Measurements from ENCODE around the gene DHCR7. TPM values are rescaled to one million over a fixed set of nuclear protein-coding genes. Genes with fewer than 3 reads are reported as not detected.

Gene DHCR7
- total RNA-seq, 6 experiments from 2014 or later, result 44.6 to 55.9 (median 48.9) TPM

DNA sequence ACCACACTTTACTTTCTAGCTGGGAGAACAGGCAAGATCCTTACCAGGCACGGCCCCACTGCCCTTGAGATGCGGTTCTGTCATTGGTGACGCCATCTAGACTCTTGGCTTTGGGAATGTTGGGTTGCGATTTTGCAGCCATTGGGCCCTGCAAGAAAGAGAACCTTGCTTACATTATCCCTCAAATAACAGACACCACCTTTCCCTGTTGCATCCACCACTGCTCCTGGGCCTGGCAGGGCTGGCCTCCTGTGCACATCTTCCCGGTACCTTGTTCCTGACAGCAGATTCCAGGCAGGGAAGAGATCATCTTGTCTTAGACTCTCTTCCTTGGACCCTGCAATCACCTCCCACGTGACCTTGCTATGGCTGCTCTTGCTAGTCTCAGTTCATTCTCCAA, 3.4 kb downstream of the DHCR7 start:
- Mint-ChIP-seq H3K27ac (no peak overlapping the region), H3K27me3 (ENCODE audit: insufficient read depth) (0 out of 2 replicates have a peak, but pooled peaks cover 2% of the 10 kb centered on the region), H3K4me1 (ENCODE audit: low read depth) (peaks cover 20% of the 10 kb centered on the region), H3K9me3 (peaks cover 4% of the 10 kb centered on the region), H3K4me3 (no peak overlapping the region), H3K36me3 (ENCODE audit: low read depth) (peaks cover 24% of the 10 kb centered on the region)
- TF ChIP-seq, protein P1, sequence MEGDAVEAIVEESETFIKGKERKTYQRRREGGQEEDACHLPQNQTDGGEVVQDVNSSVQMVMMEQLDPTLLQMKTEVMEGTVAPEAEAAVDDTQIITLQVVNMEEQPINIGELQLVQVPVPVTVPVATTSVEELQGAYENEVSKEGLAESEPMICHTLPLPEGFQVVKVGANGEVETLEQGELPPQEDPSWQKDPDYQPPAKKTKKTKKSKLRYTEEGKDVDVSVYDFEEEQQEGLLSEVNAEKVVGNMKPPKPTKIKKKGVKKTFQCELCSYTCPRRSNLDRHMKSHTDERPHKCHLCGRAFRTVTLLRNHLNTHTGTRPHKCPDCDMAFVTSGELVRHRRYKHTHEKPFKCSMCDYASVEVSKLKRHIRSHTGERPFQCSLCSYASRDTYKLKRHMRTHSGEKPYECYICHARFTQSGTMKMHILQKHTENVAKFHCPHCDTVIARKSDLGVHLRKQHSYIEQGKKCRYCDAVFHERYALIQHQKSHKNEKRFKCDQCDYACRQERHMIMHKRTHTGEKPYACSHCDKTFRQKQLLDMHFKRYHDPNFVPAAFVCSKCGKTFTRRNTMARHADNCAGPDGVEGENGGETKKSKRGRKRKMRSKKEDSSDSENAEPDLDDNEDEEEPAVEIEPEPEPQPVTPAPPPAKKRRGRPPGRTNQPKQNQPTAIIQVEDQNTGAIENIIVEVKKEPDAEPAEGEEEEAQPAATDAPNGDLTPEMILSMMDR (IDR thresholded peaks at IDR 0.05), result no peak
- DNase-seq, result no peak

DNA sequence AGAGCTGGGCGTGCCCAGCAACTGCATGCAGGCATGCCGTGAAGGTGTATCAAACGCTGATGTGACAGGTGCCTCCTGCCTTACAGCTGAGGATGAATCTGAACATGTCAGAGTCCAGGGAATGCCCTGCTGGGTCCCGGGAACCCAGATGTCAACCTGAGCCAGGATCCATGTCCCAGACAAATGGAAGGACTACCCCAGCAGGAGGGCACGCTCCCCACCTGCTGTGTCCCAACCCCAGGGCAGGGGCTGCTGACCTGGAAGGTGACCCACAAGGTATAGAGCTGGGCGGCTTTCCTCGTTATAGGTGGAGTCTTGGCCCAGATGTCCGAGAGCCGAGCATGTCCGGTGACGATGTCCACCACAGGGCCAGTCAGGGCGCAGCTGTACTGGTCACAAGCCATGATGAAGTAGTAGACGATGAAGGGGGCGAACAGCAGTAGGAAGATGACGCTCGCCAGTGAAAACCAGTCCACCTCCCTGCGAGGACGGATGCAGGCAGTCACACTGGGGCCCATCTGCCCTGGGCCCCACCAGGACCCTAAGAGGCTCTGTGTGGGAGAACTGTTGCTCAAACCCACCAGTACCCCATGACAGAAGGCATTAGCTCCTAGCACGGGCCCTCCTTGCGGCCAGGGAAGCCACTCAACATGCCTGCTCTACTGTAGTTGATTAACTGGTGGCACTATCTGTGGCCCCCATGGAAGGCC, 4.3 kb downstream of the DHCR7 start:
- no peak overlapping the region for H3K4me3 Mint-ChIP-seq
- H3K27me3 Mint-ChIP-seq (ENCODE audit: insufficient read depth), result 0 out of 2 replicates have a peak, but pooled peaks cover 2% of the 10 kb centered on the region
- DNase-seq, result no peak
- no peak overlapping the region for H3K27ac Mint-ChIP-seq
- TF ChIP-seq, protein P1 (IDR thresholded peaks at IDR 0.05), result no peak
- peaks cover 24% of the 10 kb centered on the region for H3K36me3 Mint-ChIP-seq (ENCODE audit: low read depth)
- peaks cover 11% of the 10 kb centered on the region for H3K4me1 Mint-ChIP-seq (ENCODE audit: low read depth)
- H3K9me3 Mint-ChIP-seq, result peaks cover 4% of the 10 kb centered on the region

DNA sequence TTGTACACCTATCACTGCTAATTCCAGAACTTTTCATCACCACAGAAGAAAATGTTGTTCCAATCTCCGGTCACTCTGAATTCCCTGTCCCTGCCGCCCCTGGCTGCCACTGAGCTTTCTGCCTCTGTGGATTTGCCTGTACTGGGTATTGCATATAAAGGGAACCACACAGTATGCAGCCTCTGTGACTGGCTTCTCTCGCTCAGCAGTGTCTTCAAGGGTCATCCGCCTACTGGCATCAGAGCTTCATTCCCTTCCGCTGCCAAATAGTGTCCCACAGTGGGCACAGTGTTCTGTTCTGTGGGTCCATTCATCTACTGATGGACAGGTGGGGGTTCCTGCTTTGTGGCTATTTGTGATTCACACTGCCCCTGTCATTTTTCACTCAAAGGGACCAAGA, 5.3 kb downstream of the DHCR7 start:
- DNase-seq, result no peak
- H3K9me3 Mint-ChIP-seq, result peaks cover 4% of the 10 kb centered on the region
- no peak overlapping the region for H3K27ac Mint-ChIP-seq
- 0 out of 2 replicates have a peak, but pooled peaks cover 2% of the 10 kb centered on the region for H3K27me3 Mint-ChIP-seq (ENCODE audit: insufficient read depth)
- no peak overlapping the region for H3K4me3 Mint-ChIP-seq
- H3K4me1 Mint-ChIP-seq (ENCODE audit: low read depth), result peaks cover 11% of the 10 kb centered on the region
- TF ChIP-seq, protein P1 (IDR thresholded peaks at IDR 0.05), result no peak
- H3K36me3 Mint-ChIP-seq (ENCODE audit: low read depth), result peaks cover 29% of the 10 kb centered on the region

DNA sequence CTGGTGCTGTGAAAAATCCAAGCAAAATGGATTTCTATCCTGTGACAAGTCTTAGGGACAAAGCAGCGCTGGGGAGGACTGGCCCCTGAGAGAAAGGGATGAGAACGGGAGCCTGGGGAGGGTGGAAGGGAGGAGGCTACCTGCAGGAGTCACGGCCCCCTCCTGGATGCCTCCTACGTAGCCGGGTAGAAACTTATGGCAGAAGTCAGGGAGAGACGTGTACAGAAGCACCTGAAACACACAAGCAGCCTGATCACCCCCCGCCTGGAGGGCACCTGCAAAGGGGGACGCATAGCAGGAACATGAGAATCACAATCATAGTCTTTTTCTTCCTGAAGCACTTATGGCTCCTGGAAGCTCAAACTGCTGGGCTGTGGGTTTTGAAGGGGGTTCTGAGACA, 6.1 kb downstream of the DHCR7 start:
- H3K36me3 Mint-ChIP-seq (ENCODE audit: low read depth), result peaks cover 29% of the 10 kb centered on the region
- H3K9me3 Mint-ChIP-seq, result peaks cover 4% of the 10 kb centered on the region
- no peak overlapping the region for H3K27ac Mint-ChIP-seq
- H3K4me3 Mint-ChIP-seq, result no peak overlapping the region
- peaks cover 4% of the 10 kb centered on the region for H3K4me1 Mint-ChIP-seq (ENCODE audit: low read depth)
- no peak for DNase-seq
- H3K27me3 Mint-ChIP-seq (ENCODE audit: insufficient read depth), result 0 out of 2 replicates have a peak, but pooled peaks cover 2% of the 10 kb centered on the region
- TF ChIP-seq, protein P1 (IDR thresholded peaks at IDR 0.05), result no peak

DNA sequence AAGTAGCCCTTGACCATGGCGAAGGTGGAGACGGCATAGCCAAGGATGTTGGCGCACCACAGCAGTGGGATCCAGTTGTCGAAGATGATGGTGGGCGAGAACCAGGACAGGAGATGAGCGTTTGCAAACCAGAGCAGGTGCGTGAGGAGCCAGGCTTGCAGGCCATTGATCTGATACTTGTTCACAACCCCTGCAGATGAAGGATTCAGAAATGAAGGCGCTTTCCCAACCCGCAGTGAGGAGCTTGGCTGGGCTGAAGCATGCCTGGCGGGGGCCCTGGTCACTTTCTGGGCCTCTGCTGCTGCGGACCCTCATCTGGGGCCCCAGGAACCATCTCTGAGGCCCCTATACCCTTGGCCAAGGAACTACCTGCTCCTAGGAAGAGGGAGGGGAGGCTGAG, 6.9 kb downstream of the DHCR7 start:
- Mint-ChIP-seq H3K4me1 (ENCODE audit: low read depth) (no peaks in the 10 kb centered on the region), H3K27me3 (ENCODE audit: insufficient read depth) (0 out of 2 replicates have a peak, but pooled peaks cover 2% of the 10 kb centered on the region), H3K36me3 (ENCODE audit: low read depth) (peaks cover 20% of the 10 kb centered on the region), H3K27ac (no peak overlapping the region), H3K9me3 (peaks cover 4% of the 10 kb centered on the region), H3K4me3 (no peak overlapping the region)
- TF ChIP-seq, protein P1 (IDR thresholded peaks at IDR 0.05), result no peak
- no peak for DNase-seq
